H1 (cell line): ENCODE data around the gene DLX5. TPM values are rescaled to one million over a fixed set of nuclear protein-coding genes. Genes with fewer than 3 reads are reported as not detected.

ENCODE experiments used
- JUND ChIP-seq: IDR thresholded peaks from 2 replicates; pipeline ENCODE4 v1.6.1; 2011; ENCODE audit warnings: mild to moderate bottlenecking, improper control_type of control experiment, low read length
- KDM1A ChIP-seq: fragments of 200-600, 300-600 bp; sonication (generic); IDR thresholded peaks from 2 replicates; pipeline ENCODE4 v1.7.1; 2016; ENCODE audit warnings: mild to moderate bottlenecking, low read length, borderline replicate concordance
- POU5F1 ChIP-seq: IDR thresholded peaks from 2 replicates; pipeline ENCODE4 v1.6.1; 2011; ENCODE audit warnings: low read depth, mild to moderate bottlenecking, low read length, moderate library complexity
- RFX5 ChIP-seq: IDR thresholded peaks from 2 replicates; pipeline ENCODE4 v1.6.1; 2011; ENCODE audit warnings: low read depth, low read length, improper control_type of control experiment, borderline replicate concordance
- SIRT6 ChIP-seq: IDR thresholded peaks from one replicate; pipeline ENCODE4 v1.7.1; 2012; ENCODE audit warnings: low read length, inconsistent platforms
- SP2 ChIP-seq: IDR thresholded peaks from 2 replicates; pipeline ENCODE4 v1.6.1; 2012; ENCODE audit warnings: mild to moderate bottlenecking, low read length, inconsistent platforms
- TAF7 ChIP-seq: optimal IDR thresholded peaks from 2 replicates; pipeline ENCODE3; 2011; ENCODE audit warnings: low read depth, mild to moderate bottlenecking, inconsistent platforms, low read length, moderate library complexity, borderline replicate concordance
- TCF12 ChIP-seq: IDR thresholded peaks from 2 replicates; pipeline ENCODE4 v1.6.1; 2011; ENCODE audit warnings: low read depth, mild to moderate bottlenecking, low read length
- YY1 ChIP-seq: IDR thresholded peaks from 2 replicates; pipeline ENCODE4 v1.6.1; 2011; ENCODE audit warnings: low read depth, mild to moderate bottlenecking, low read length
- polyA plus RNA-seq, 7 experiments: library from polyadenylated mRNA; depleted of rRNA in 3 of 7; stranded (reverse) in 5 of 7; unstranded in 2 of 7; fragments of >200 nt in 5 of 7; fragments of 200-250 nt in 2 of 7; gene quantifications; 1 replicate in 5 of 7; 2 replicates in 1 of 7; 4 replicates in 1 of 7; pipeline versions ENCODE4 v1.2.1 to v1.2.3, GENCODE V29; 2011 to 2013; ENCODE audit warnings: missing spikeins in 2 of 7, mixed read lengths in 2 of 7
- total RNA-seq: library from RNA; stranded (reverse); fragmentation: NEBNext Ultra II Directional; extraction: Animal tissue kit (Norgen Biotek cat#: 25700); gene quantifications from 2 replicates; pipeline ENCODE4 v1.2.1, GENCODE V29; 2021
- TF ChIP-seq, protein P1 (sequence below): IDR thresholded peaks from 2 replicates; pipeline ENCODE4 v1.6.1; 2012; ENCODE audit warnings: inconsistent platforms

Gene DLX5
- total and polyA plus RNA-seq, 2 of the 8 experiments (the other 6 are each of a cell fraction or from before 2014, with no cell fraction given): not detected

DNA sequence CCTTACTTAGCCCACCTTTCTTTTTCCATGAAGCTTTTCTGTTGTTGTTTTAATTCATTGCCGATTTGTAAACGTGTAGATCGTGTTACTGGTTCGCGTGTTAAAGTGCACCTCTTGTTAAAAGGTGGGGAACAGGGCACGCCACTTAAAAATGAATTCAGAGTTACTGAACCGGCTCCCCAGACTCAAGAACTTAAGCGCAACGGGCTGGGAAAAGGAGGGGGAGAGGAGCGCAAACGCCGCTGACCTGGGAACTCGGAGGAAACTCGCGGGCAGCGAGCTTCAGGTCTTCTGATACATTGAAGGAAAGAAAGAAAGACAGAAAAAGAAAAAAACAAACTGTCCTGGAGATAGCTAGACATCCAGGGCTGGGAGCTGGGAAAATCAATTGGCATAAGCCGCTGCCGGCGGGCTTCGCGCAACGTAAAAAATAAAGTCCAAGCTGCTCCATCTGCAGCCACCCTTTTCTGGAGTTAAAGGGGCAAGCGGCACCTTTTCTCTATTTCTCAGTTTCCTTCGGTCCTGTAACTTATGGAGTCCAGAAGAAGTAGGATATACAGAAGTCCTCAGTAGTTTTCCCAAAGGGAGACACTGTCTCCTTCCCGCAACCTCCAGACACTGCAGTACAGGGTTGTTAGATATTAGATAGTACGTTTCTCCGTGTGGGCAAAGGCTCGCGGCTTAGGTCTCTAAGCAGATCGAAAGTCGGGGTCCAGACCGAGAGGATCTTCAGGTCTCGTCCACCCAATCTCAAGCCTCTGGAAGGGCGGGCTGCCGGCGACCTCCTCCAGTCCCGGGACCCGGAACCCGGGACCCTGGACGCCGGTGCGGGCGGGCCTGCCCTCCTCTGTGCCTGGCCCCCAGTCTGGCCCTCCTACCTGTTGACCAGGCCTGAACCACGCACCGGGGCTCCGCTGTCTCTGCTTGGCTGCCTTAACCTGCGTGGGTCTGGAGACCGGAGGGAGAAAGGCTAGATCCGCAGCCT, 21.1 kb downstream of the DLX5 start (continued):
- TF ChIP-seq TAF7 (no peak), YY1 (no peak), JUND (no peak), SP2 (no peak), KDM1A (no peak), SIRT6 (no peak), POU5F1 (no peak), RFX5 (no peak), TCF12 (no peak)
- TF ChIP-seq, protein P1, sequence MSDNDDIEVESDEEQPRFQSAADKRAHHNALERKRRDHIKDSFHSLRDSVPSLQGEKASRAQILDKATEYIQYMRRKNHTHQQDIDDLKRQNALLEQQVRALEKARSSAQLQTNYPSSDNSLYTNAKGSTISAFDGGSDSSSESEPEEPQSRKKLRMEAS: no peak
- TF ChIP-seq, all 59 proteins: peak for 4
